ENCODE measurements around the gene OR52D1. TPM values are rescaled to one million over a fixed set of nuclear protein-coding genes. Genes with fewer than 3 reads are reported as not detected.

The OR52D1 gene
- total RNA-seq, 2 experiments from 2014 or later = not detected

GRCh38 chr11:5488798-5489399 is 414 bp downstream of the OR52D1 start:
- H3K36me3 Mint-ChIP-seq (ENCODE audit: low read depth) = no peaks in the 10 kb centered on the region
- no peak overlapping the region for H3K4me3 Mint-ChIP-seq
- intact Hi-C loops (cut with DNase I, micrococcal nuclease) = no loop called here
- H3K9me3 Mint-ChIP-seq (ENCODE audit: low read depth) = no peaks in the 10 kb centered on the region
- no peak overlapping the region for H3K27ac Mint-ChIP-seq
- ChIA-PET CTCF (no interaction called here), POLR2A (no interaction called here)
- H3K4me1 Mint-ChIP-seq = peaks cover 2% of the 10 kb centered on the region
- no peak for ATAC-seq
- H3K27me3 Mint-ChIP-seq = no peaks in the 10 kb centered on the region
- DNase-seq = no peak

- Mint-ChIP-seq H3K4me3 (no peak overlapping the region), H3K9me3 (ENCODE audit: low read depth) (no peaks in the 10 kb centered on the region), H3K4me1 (peaks cover 2% of the 10 kb centered on the region), H3K27me3 (no peaks in the 10 kb centered on the region), H3K36me3 (ENCODE audit: low read depth) (no peaks in the 10 kb centered on the region), H3K27ac (no peak overlapping the region)
- DNase-seq = no peak
- intact Hi-C loops (cut with DNase I, micrococcal nuclease) = no loop called here
- POLR2A ChIA-PET = no interaction called here
- ATAC-seq = no peak
- CTCF ChIA-PET = no interaction called here
Observed at GRCh38 chr11:5489576-5490357, 1.3 kb downstream of the OR52D1 start.

GRCh38 chr11:5499671-5500070 is 11.2 kb downstream of the OR52D1 start:
- Mint-ChIP-seq H3K27me3 (peaks cover 4% of the 10 kb centered on the region), H3K9me3 (ENCODE audit: low read depth) (no peaks in the 10 kb centered on the region), H3K36me3 (ENCODE audit: low read depth) (no peaks in the 10 kb centered on the region), H3K4me3 (no peak overlapping the region), H3K4me1 (no peaks in the 10 kb centered on the region), H3K27ac (no peak overlapping the region)
- DNase-seq = no peak
- no peak for ATAC-seq
- ChIA-PET POLR2A (no interaction called here), CTCF (interaction anchor here (1.4 kb wide), 1 partner anchor 24 kb away, joined by 3 read pairs; no protein-coding TSS in a partner anchor)
- intact Hi-C loops (cut with DNase I, micrococcal nuclease) = no loop called here

GRCh38 chr11:5500393-5500801 is 11.9 kb downstream of the OR52D1 start:
- ChIA-PET POLR2A (no interaction called here), CTCF (interaction anchor here (1.4 kb wide), 1 partner anchor 25 kb away, joined by 3 read pairs; no protein-coding TSS in a partner anchor)
- H3K4me1 Mint-ChIP-seq = no peaks in the 10 kb centered on the region
- H3K27me3 Mint-ChIP-seq = peaks cover 4% of the 10 kb centered on the region
- H3K4me3 Mint-ChIP-seq = no peak overlapping the region
- no peak overlapping the region for H3K27ac Mint-ChIP-seq
- no peaks in the 10 kb centered on the region for H3K36me3 Mint-ChIP-seq (ENCODE audit: low read depth)
- ATAC-seq (no peak), DNase-seq (no peak)
- intact Hi-C loops (cut with DNase I, micrococcal nuclease) = no loop called here
- no peaks in the 10 kb centered on the region for H3K9me3 Mint-ChIP-seq (ENCODE audit: low read depth)

- intact Hi-C loops (cut with DNase I, micrococcal nuclease) = no loop called here
- CTCF ChIA-PET = interaction anchor here (1.1 to 1.2 kb wide), 2 partner anchors 8 to 18 kb away, joined by 3 read pairs; no protein-coding TSS in a partner anchor
- POLR2A ChIA-PET = interaction anchor here (0.6 kb wide), 1 partner anchor 332 kb away, joined by 3 read pairs; no protein-coding TSS in a partner anchor
- ATAC-seq (no peak), DNase-seq (no peak)
- no peak overlapping the region for H3K27ac Mint-ChIP-seq
- no peak overlapping the region for H3K4me3 Mint-ChIP-seq
- peaks cover 11% of the 10 kb centered on the region for H3K27me3 Mint-ChIP-seq
- H3K36me3 Mint-ChIP-seq (ENCODE audit: low read depth) = no peaks in the 10 kb centered on the region
- no peaks in the 10 kb centered on the region for H3K4me1 Mint-ChIP-seq
- no peaks in the 10 kb centered on the region for H3K9me3 Mint-ChIP-seq (ENCODE audit: low read depth)
Observed at GRCh38 chr11:5504403-5504921, 16.0 kb downstream of the OR52D1 start.

GRCh38 chr11:5505363-5506048 is 17.0 kb downstream of the OR52D1 start:
- no peaks in the 10 kb centered on the region for H3K9me3 Mint-ChIP-seq (ENCODE audit: low read depth)
- no peaks in the 10 kb centered on the region for H3K36me3 Mint-ChIP-seq (ENCODE audit: low read depth)
- POLR2A ChIA-PET = interaction anchor here (0.6 kb wide), 1 partner anchor 1877 kb away, joined by 3 read pairs; no protein-coding TSS in a partner anchor
- no peak for DNase-seq
- CTCF ChIA-PET = no interaction called here
- ATAC-seq = no peak
- no peak overlapping the region for H3K4me3 Mint-ChIP-seq
- no peak overlapping the region for H3K27ac Mint-ChIP-seq
- H3K27me3 Mint-ChIP-seq = peaks cover 12% of the 10 kb centered on the region
- intact Hi-C loops (cut with DNase I, micrococcal nuclease) = no loop called here
- H3K4me1 Mint-ChIP-seq = no peaks in the 10 kb centered on the region

GRCh38 chr11:5507177-5507932 is 18.9 kb downstream of the OR52D1 start:
- no peaks in the 10 kb centered on the region for H3K9me3 Mint-ChIP-seq (ENCODE audit: low read depth)
- H3K4me3 Mint-ChIP-seq = no peak overlapping the region
- no peak overlapping the region for H3K27ac Mint-ChIP-seq
- no peak for ATAC-seq
- H3K36me3 Mint-ChIP-seq (ENCODE audit: low read depth) = no peaks in the 10 kb centered on the region
- no peak for DNase-seq
- POLR2A ChIA-PET = no interaction called here
- CTCF ChIA-PET = interaction anchor here (0.6 to 0.8 kb wide), 2 partner anchors 37 to 804 kb away, joined by 4 read pairs; no protein-coding TSS in a partner anchor
- no peaks in the 10 kb centered on the region for H3K4me1 Mint-ChIP-seq
- intact Hi-C loops (cut with DNase I, micrococcal nuclease) = no loop called here
- H3K27me3 Mint-ChIP-seq = peaks cover 10% of the 10 kb centered on the region

GRCh38 chr11:5507933-5508305 is 19.4 kb downstream of the OR52D1 start:
- Mint-ChIP-seq H3K9me3 (ENCODE audit: low read depth) (no peaks in the 10 kb centered on the region), H3K27ac (no peak overlapping the region), H3K27me3 (peaks cover 10% of the 10 kb centered on the region), H3K36me3 (ENCODE audit: low read depth) (no peaks in the 10 kb centered on the region), H3K4me3 (no peak overlapping the region), H3K4me1 (no peaks in the 10 kb centered on the region)
- intact Hi-C loops (cut with DNase I, micrococcal nuclease) = no loop called here
- DNase-seq (no peak), ATAC-seq (no peak)
- ChIA-PET CTCF (interaction anchor here (0.6 to 0.8 kb wide), 2 partner anchors 37 to 803 kb away, joined by 4 read pairs; no protein-coding TSS in a partner anchor), POLR2A (no interaction called here)

GRCh38 chr11:5508605-5509004 is 20.1 kb downstream of the OR52D1 start:
- ChIA-PET POLR2A (no interaction called here), CTCF (no interaction called here)
- Mint-ChIP-seq H3K4me1 (no peaks in the 10 kb centered on the region), H3K27me3 (peaks cover 10% of the 10 kb centered on the region), H3K27ac (no peak overlapping the region), H3K4me3 (no peak overlapping the region), H3K36me3 (ENCODE audit: low read depth) (no peaks in the 10 kb centered on the region), H3K9me3 (ENCODE audit: low read depth) (no peaks in the 10 kb centered on the region)
- ATAC-seq (no peak), DNase-seq (no peak)
- intact Hi-C loops (cut with DNase I, micrococcal nuclease) = no loop called here

- Mint-ChIP-seq H3K27ac (no peak within 1 kb of the TSS), H3K4me1 (no peaks in the 10 kb centered on the region)
Observed at GRCh38 chr11:5509803-5510202, 21.3 kb downstream of the OR52D1 start, which contains the start of gene UBQLN3. UBQLN3 (minus strand) TSS chr11:5509957; CDS start chr11:5509558, 399 bp downstream.

GRCh38 chr11:5514841-5515240 is 26.4 kb downstream of the OR52D1 start:
- ChIA-PET POLR2A (no interaction called here), CTCF (no interaction called here)
- H3K4me3 Mint-ChIP-seq = no peak overlapping the region
- no peak overlapping the region for H3K27ac Mint-ChIP-seq
- H3K4me1 Mint-ChIP-seq = no peaks in the 10 kb centered on the region
- no peaks in the 10 kb centered on the region for H3K9me3 Mint-ChIP-seq (ENCODE audit: low read depth)
- ATAC-seq (no peak), DNase-seq (no peak)
- peaks cover 2% of the 10 kb centered on the region for H3K27me3 Mint-ChIP-seq
- intact Hi-C loops (cut with DNase I, micrococcal nuclease) = no loop called here
- no peaks in the 10 kb centered on the region for H3K36me3 Mint-ChIP-seq (ENCODE audit: low read depth)

More at GRCh38 chr11:5509803-5510202, 21.3 kb downstream of the OR52D1 start, which contains the start of gene UBQLN3:
- Mint-ChIP-seq H3K36me3 (ENCODE audit: low read depth) (no peaks in the 10 kb centered on the region), H3K4me3 (no peak within 1 kb of the TSS), H3K9me3 (ENCODE audit: low read depth) (no peaks in the 10 kb centered on the region), H3K27me3 (peaks cover 10% of the 10 kb centered on the region)
- ChIA-PET CTCF (no interaction called here), POLR2A (no interaction called here)
- ATAC-seq (no peak), DNase-seq (no peak)
- intact Hi-C loops (cut with DNase I, micrococcal nuclease) = no loop called here
